ENCODE results near the gene NRP1. TPM values are rescaled to one million over a fixed set of nuclear protein-coding genes. Genes with fewer than 3 reads are reported as not detected.

The NRP1 gene
- total RNA-seq, 1 experiment from 2014 or later = 3.0 TPM

GRCh38 chr10:33307835-33308234, 26.6 kb downstream of the NRP1 start:
- H3K9me3 Mint-ChIP-seq = peaks cover 4% of the 10 kb centered on the region
- no peak for TF ChIP-seq GABPB1 (CRISPR knock-in tag; IDR thresholded peaks at IDR 0.05)
- no peak for TF ChIP-seq USF1 (CRISPR knock-in tag; IDR thresholded peaks at IDR 0.05)
- no peak for TF ChIP-seq ZNF219 (CRISPR knock-in tag; IDR thresholded peaks at IDR 0.05; ENCODE audit: borderline replicate concordance)
- no peak for TF ChIP-seq JAZF1 (CRISPR knock-in tag; IDR thresholded peaks at IDR 0.05)
- no peak for TF ChIP-seq TEAD4 (CRISPR knock-in tag; IDR thresholded peaks at IDR 0.05)
- no peak for TF ChIP-seq FOXP1 (CRISPR knock-in tag; IDR thresholded peaks at IDR 0.05; ENCODE audit: borderline replicate concordance)
- no peak for TF ChIP-seq ZNF532 (CRISPR knock-in tag; IDR thresholded peaks at IDR 0.05; ENCODE audit: borderline replicate concordance)
- no peak for TF ChIP-seq ZSCAN18 (CRISPR knock-in tag; IDR thresholded peaks at IDR 0.05)
- TF ChIP-seq PRDM15 (CRISPR knock-in tag; IDR thresholded peaks at IDR 0.05) = no peak
- TF ChIP-seq ZNF416 (CRISPR knock-in tag; IDR thresholded peaks at IDR 0.05) = no peak
- ChIA-PET POLR2A (no interaction called here), CTCF (no interaction called here)
- H3K4me1 Mint-ChIP-seq = peaks cover under 1% of the 10 kb centered on the region; the same call in 1 of the 2 replicates
- DNase-seq (ENCODE audit: low spot score) (no peak), ATAC-seq (no peak)
- no peaks in the 10 kb centered on the region for H3K36me3 Mint-ChIP-seq
- H3K4me3 Mint-ChIP-seq = no peak overlapping the region
- H3K27me3 Mint-ChIP-seq (ENCODE audit: low read depth) = no peaks in the 10 kb centered on the region
- no peak overlapping the region for H3K27ac Mint-ChIP-seq

GRCh38 chr10:33306701-33307519, 27.6 kb downstream of the NRP1 start:
- TF ChIP-seq MLX (CRISPR knock-in tag; IDR thresholded peaks at IDR 0.05) (no peak), NR2C2 (CRISPR knock-in tag; IDR thresholded peaks at IDR 0.05) (no peak), ZNF396 (CRISPR knock-in tag; IDR thresholded peaks at IDR 0.05; ENCODE audit: borderline replicate concordance) (no peak), ATF3 (CRISPR knock-in tag; conservative IDR thresholded peaks at IDR 0.05) (no peak), ATF1 (CRISPR knock-in tag; IDR thresholded peaks at IDR 0.05) (no peak), CBFB (CRISPR knock-in tag; IDR thresholded peaks at IDR 0.05; ENCODE audit: low read depth) (no peak), TCF7 (CRISPR knock-in tag; IDR thresholded peaks at IDR 0.05; ENCODE audit: low read depth) (no peak), PREB (CRISPR knock-in tag; IDR thresholded peaks at IDR 0.05; ENCODE audit: borderline replicate concordance) (no peak)
- DNase-seq (ENCODE audit: low spot score) = no peak
- ChIA-PET POLR2A (interaction anchor here (0.5 kb wide), 1 partner anchor 1048 kb away, joined by 5 read pairs; no protein-coding TSS in a partner anchor), CTCF (interaction anchor here (0.6 kb wide), 1 partner anchor 1179 kb away, joined by 3 read pairs; no protein-coding TSS in a partner anchor)
- ATAC-seq = no peak
- Mint-ChIP-seq H3K9me3 (peaks cover 4% of the 10 kb centered on the region), H3K27me3 (ENCODE audit: low read depth) (no peaks in the 10 kb centered on the region), H3K4me3 (no peak overlapping the region), H3K4me1 (peaks cover 6% of the 10 kb centered on the region), H3K27ac (no peak overlapping the region), H3K36me3 (no peaks in the 10 kb centered on the region)

Data from WTC11 (cell line).